Heart left ventricle (tissue), 16 donors: ENCODE data around the gene PPP1R26. TPM values are rescaled to one million over a fixed set of nuclear protein-coding genes. Genes with fewer than 3 reads are reported as not detected.

ENCODE experiments used
- ATAC-seq, 4 donors: fragments of 200-7000 bp; cut with Tn5 transposase; one replicate each; pipeline ENCODE4 v1.9.1; 2020 to 2022; ENCODE audit warnings: moderate library complexity in 4 of 4, mild to moderate bottlenecking in 3 of 4, moderate number of reproducible peaks in 1 of 4
- DNase-seq, 5 donors: peaks; one replicate each; pipeline ENCODE4 v3.0.0-alpha.2; 2020
- H3K27ac ChIP-seq, 12 donors: fragments of 200-600 bp; sonication (generic) in 4 of 12; one replicate each; pipeline versions ENCODE4 v1.5.0 to v1.8.0; 2016 to 2022; ENCODE audit warnings: mild to moderate bottlenecking in 2 of 12
- H3K27me3 ChIP-seq, 9 donors: fragments of 200-600 bp; sonication (generic) in 2 of 9; one replicate each; pipeline versions ENCODE4 v1.5.1 to v1.8.0; 2016 to 2022; ENCODE audit warnings: mild to moderate bottlenecking in 3 of 9
- H3K36me3 ChIP-seq, 9 donors: fragments of 200-600 bp; sonication (generic) in 2 of 9; one replicate each; pipeline versions ENCODE4 v1.5.0 to v1.8.0; 2018 to 2022; ENCODE audit warnings: mild to moderate bottlenecking in 2 of 9
- H3K4me1 ChIP-seq, 12 donors: fragments of 200-600 bp; sonication (generic) in 4 of 12; one replicate each; pipeline versions ENCODE4 v1.5.0 to v1.8.0; 2016 to 2022; ENCODE audit warnings: mild to moderate bottlenecking in 3 of 12
- H3K4me3 ChIP-seq, 12 donors: fragments of 200-600 bp; sonication (generic) in 4 of 12; one replicate each; pipeline versions ENCODE4 v1.5.0 to v1.8.0; 2017 to 2022; ENCODE audit warnings: mild to moderate bottlenecking in 9 of 12, moderate library complexity in 4 of 12
- H3K9me3 ChIP-seq, 12 donors: fragments of 200-600 bp; sonication (generic) in 4 of 12; one replicate each; pipeline versions ENCODE4 v1.5.0 to v1.8.0; 2016 to 2022; ENCODE audit warnings: mild to moderate bottlenecking in 1 of 12
- CTCF ChIP-seq, 12 donors: fragments of 200-600 bp; sonication (generic) in 4 of 12; IDR thresholded peaks; one replicate each; pipeline versions ENCODE4 v1.5.0 to v1.8.0; 2018 to 2022; ENCODE audit warnings: antibody characterized with exemption in 12 of 12, mild to moderate bottlenecking in 5 of 12
- POLR2A ChIP-seq, 2 donors: fragments of 450-650 bp; IDR thresholded peaks; one replicate each; pipeline ENCODE4 v1.6.1; 2017; ENCODE audit warnings: antibody characterized with exemption in 2 of 2, mild to moderate bottlenecking in 2 of 2, moderate library complexity in 2 of 2
- WGBS, 4 donors: extraction: QIAGEN DNeasy Blood & Tissue Kit in 2 of 4; methylation state at CpG; one replicate each; pipeline versions ENCODE4 v1.1.5 to v1.1.7; 2013 to 2018; 5-methylcytosine and 5-hydroxymethylcytosine counted together
- intact Hi-C, 10 donors: fragments of 100-400 bp; cut with DNase I; formaldehyde crosslinking; loops; one replicate each; pipeline versions ENCODE4 v1.11.1 to v1.14.2; 2022
- polyA plus RNA-seq, 2 donors: library from polyadenylated mRNA; stranded (reverse); fragments of 200-250 nt; gene quantifications; one replicate each; pipeline ENCODE4 v1.2.3, GENCODE V29; 2013
- total RNA-seq, 9 donors: library from RNA; depleted of rRNA in 2 of 9; stranded (reverse); fragments of >200 nt in 2 of 9; fragmentation: NEBNext Ultra II Directional in 3 of 9; extraction: Animal tissue kit (Norgen Biotek cat#: 25700) in 3 of 9; gene quantifications; one replicate each; pipeline versions ENCODE4 v1.1.0 to v1.2.4, GENCODE V29; 2016 to 2023
- donor health status: ischemic (EF 13 %, LVEDD 7.1; RV severe dilation, severe dysfunction).
- donor health status: healthy with polysubstance abuse.
- donor health status: DM: no; HTN: yes; CAD: no.
- donor health status: DM: no; HTN: no; CAD: no.
- donor health status: ischemic (EF 25% LVEDD 6.9; RV normal size, moderate dysfunction).
- donor health status: ischemic (EF 25% LVEDD 5.7; RV mildly dilated, moderate dysfunction).
- donor health status: healthy.
- donor health status: DM: yes; HTN: yes; CAD: no.
- donor health status: ischemic (EF 35%, LVEDD 5.7; RV mildly dilated, moderate dysfunction).
- donor health status: nonischemic (EF 11% LVEDD 7.7; RV severe dilation, severe dysfunction).
- donor health status: DM: yes; HTN: yes; CAD: no.
- donor health status: PGD.
- donor health status: ischemic (EF 29% LVEDD 5.4; RV normal size, mild dysfunction).
- donor health status: nonischemic (EF 23%, LVEDD 6.1; RV moderate dilation, normal function).

Gene PPP1R26
- total and polyA plus RNA-seq, 11 donors: 13.2 to 30.1 (median 19.3) TPM

- H3K27ac ChIP-seq: peak within 1 kb of the TSS; percentile 34 to 91 (median 83)
- intact Hi-C loops: no loop called here
- H3K4me3 ChIP-seq: peak within 1 kb of the TSS; percentile 67 to 98 (median 92)
Observed at GRCh38 chr9:135500525-135501260, 21.1 kb downstream of the PPP1R26 start, which contains the start of gene MRPS2. TSS of gene MRPS2 (plus strand) at chr9:135500682. CDS start at chr9:135500711, 29 bp downstream.

GRCh38 chr9:135501261-135502167 lies 21.9 kb downstream of the PPP1R26 start:
- Histone ChIP-seq H3K4me3 (peak overlapping the region; percentile 67 to 98 (median 92)), H3K27me3 (no peaks in the 10 kb centered on the region), H3K27ac (peak overlapping the region in 10 of 12 donors; percentile 70 to 91 (median 84)), H3K4me1 (peaks cover 6 to 33% (median 20%) of the 10 kb centered on the region in 12 donors), H3K36me3 (peaks cover 0 to 32% (median 27%) of the 10 kb centered on the region in 9 donors), H3K9me3 (no peaks in the 10 kb centered on the region)
- WGBS, 4 donors: 40 to 48% (median 44%) methylated on average over 33 to 38 of the region's 38 CpGs
- TF ChIP-seq CTCF (IDR thresholded peaks at IDR 0.05): no peak
- TF ChIP-seq POLR2A (IDR thresholded peaks at IDR 0.05): no peak
- DNase-seq: peak in 2 of 5 donors; percentile 46 to 61
- no peak for ATAC-seq
- intact Hi-C loops: no loop called here

More at GRCh38 chr9:135500525-135501260, 21.1 kb downstream of the PPP1R26 start, which contains the start of gene MRPS2:
- H3K36me3 ChIP-seq: peaks cover 0 to 32% (median 27%) of the 10 kb centered on the region in 9 donors
- ATAC-seq (peak; percentile 82 to 97 (median 94)), DNase-seq (peak; percentile 89 to 95 (median 91))
- WGBS, 4 donors: 0 to 1% (median 1%) methylated on average over 8 to 92 of the region's 92 CpGs
- no peaks in the 10 kb centered on the region for H3K27me3 ChIP-seq
- H3K4me1 ChIP-seq: peaks cover 6 to 33% (median 20%) of the 10 kb centered on the region in 12 donors
- no peaks in the 10 kb centered on the region for H3K9me3 ChIP-seq
- peak; percentile 73 to 98 (median 92) for TF ChIP-seq CTCF (IDR thresholded peaks at IDR 0.05)
- peak in 1 of 2 donors; percentile 33 for TF ChIP-seq POLR2A (IDR thresholded peaks at IDR 0.05)

- Histone ChIP-seq H3K36me3 (peaks cover 0 to 32% (median 27%) of the 10 kb centered on the region in 9 donors), H3K9me3 (no peaks in the 10 kb centered on the region), H3K4me3 (peak overlapping the region in 6 of 12 donors; percentile 82 to 98 (median 92)), H3K27me3 (no peaks in the 10 kb centered on the region), H3K27ac (no peak overlapping the region), H3K4me1 (peaks cover 6 to 33% (median 20%) of the 10 kb centered on the region in 12 donors)
- WGBS, 4 donors: 88 to 92% (median 90%) methylated on average over 15 of the region's 15 CpGs
- no peak for TF ChIP-seq POLR2A (IDR thresholded peaks at IDR 0.05)
- no peak for TF ChIP-seq CTCF (IDR thresholded peaks at IDR 0.05)
- intact Hi-C loops: no loop called here
- ATAC-seq: no peak
- peak in 1 of 5 donors; percentile 50 for DNase-seq
Observed at GRCh38 chr9:135502168-135502872, 22.7 kb downstream of the PPP1R26 start.
